ENCODE measurements around the gene OPCML. TPM values are rescaled to one million over a fixed set of nuclear protein-coding genes. Genes with fewer than 3 reads are reported as not detected.

The OPCML gene
- total and polyA plus RNA-seq, 2 of the 13 experiments (the other 11 are each of a cell fraction or from before 2014, with no cell fraction given), result not detected

- BruUV-seq (replicated peaks), result no TSS peak
- H3K4me3 ChIP-seq (replicated peaks in 1 of 3; ENCODE audit: insufficient read depth in 1 of 3, low read depth in 2 of 3, low read length in 3 of 3), result no peak overlapping the region
- in situ Hi-C loops (cut with HindIII; ENCODE audit: extremely low pct_ligation_motif_present, low pct_unique_long_range_greater_than_20kb) (no loop called here), intact Hi-C loops (cut with micrococcal nuclease; ENCODE audit: unreplicated experiment) (no loop called here)
- ChIA-PET POLR2A (no interaction called here), CTCF (ENCODE audit: low intra/inter-chr PET ratio, low total read pairs) (no interaction called here)
- H3K36me3 ChIP-seq (replicated peaks in 1 of 2; ENCODE audit: control insufficient read depth in 1 of 2, insufficient read depth in 2 of 2, low read length in 2 of 2), result no peaks in the 10 kb centered on the region
- no peaks in the 10 kb centered on the region for H3K79me2 ChIP-seq (ENCODE audit: insufficient read depth, low read length)
- H3K27ac ChIP-seq (ENCODE audit: extremely low read length, insufficient read depth, low read length), result no peak overlapping the region
- H3K4me1 ChIP-seq (ENCODE audit: insufficient read depth, low read length), result no peaks in the 10 kb centered on the region
- no peaks in the 10 kb centered on the region for H4K20me1 ChIP-seq (ENCODE audit: insufficient read depth, low read length)
- DNase-seq (ENCODE audit: low spot score) (no peak), FAIRE-seq (no peak), ATAC-seq (no peak)
- H3K27me3 ChIP-seq (ENCODE audit: control insufficient read depth in 1 of 2, insufficient read depth in 2 of 2, low read length in 2 of 2), result no peaks in the 10 kb centered on the region
- H3K4me2 ChIP-seq (ENCODE audit: low read depth, low read length), result no peak overlapping the region
- no peak overlapping the region for H2AFZ ChIP-seq (ENCODE audit: low read length)
- 4% methylated on average over 5 of the region's 5 CpGs for WGBS (ENCODE audit: low lambda C conversion rate)
- H3K9me3 ChIP-seq (ENCODE audit: low read length), result peaks cover 81% of the 10 kb centered on the region
- no peak overlapping the region for H3K9ac ChIP-seq (ENCODE audit: insufficient read depth, low read depth, low read length)
- TF ChIP-seq ETV5 (CRISPR knock-in tag; IDR thresholded peaks at IDR 0.05; ENCODE audit: borderline replicate concordance), result no peak
- TF ChIP-seq ZBTB44 (CRISPR knock-in tag; IDR thresholded peaks at IDR 0.05), result no peak
- no peak for TF ChIP-seq ZNF460 (CRISPR knock-in tag; IDR thresholded peaks at IDR 0.05; ENCODE audit: borderline replicate concordance)
- no peak for TF ChIP-seq PAF1 (CRISPR knock-in tag; IDR thresholded peaks at IDR 0.05)
- TF ChIP-seq FOXK1 (CRISPR knock-in tag; IDR thresholded peaks at IDR 0.05; ENCODE audit: borderline replicate concordance, low read depth), result no peak
- no peak for TF ChIP-seq PHB2 (IDR thresholded peaks at IDR 0.05; ENCODE audit: partially characterized antibody)
- no peak for TF ChIP-seq ZNF646 (CRISPR knock-in tag; IDR thresholded peaks at IDR 0.05)
- no peak for TF ChIP-seq ZNF367 (CRISPR knock-in tag; IDR thresholded peaks at IDR 0.05; ENCODE audit: borderline replicate concordance)
- TF ChIP-seq RBM39 (IDR thresholded peaks at IDR 0.05; ENCODE audit: low read depth, low read length, poor library complexity, severe bottlenecking), result no peak
These were observed 861.2 kb downstream of the OPCML start for GRCh38 chr11:132670921-132671675.

Measured in HepG2 (cell line).